Stimulated activated CD4-positive, alpha-beta T cell treated with anti-CD3 and anti-CD28 coated beads, TNF-alpha, amount 100 ng/mL, for 24 hours (primary cell): ENCODE results near the gene MRGPRX4.
"Not testable (repeated sequence)": the region's sequence is repeated elsewhere in the genome, so short reads cannot be mapped to it uniquely, and the experiment has no call there.

Experiments used
- DNase-seq, 3 experiments: peaks; one replicate each; pipeline ENCODE4 v3.0.0-alpha.2; 2020; ENCODE audit warnings: low read depth in 3 of 3

Gene MRGPRX4

DNA sequence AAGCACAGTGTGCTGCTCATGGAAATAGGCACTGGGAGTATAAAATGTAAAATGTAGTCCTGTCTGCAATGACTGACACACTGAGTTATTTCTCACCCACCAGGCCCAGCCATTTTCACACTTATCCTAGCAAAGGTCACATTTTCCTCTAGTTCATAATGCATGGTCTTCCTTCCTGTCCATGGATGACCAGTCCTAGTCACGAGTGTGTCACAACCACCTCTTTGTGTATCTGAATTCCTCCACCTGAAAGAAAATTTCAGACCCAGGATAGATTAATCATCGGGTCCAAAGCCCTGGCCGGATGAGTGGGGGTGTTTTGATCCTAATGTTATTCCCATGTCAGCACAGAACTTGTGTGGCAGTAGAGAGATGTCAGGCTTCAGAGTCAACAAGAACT lies at the start of gene MRGPRX4:
Gene MRGPRX4, plus strand, starts transcription at position 172 of the 400 bp plus-strand sequence. CDS start 420 bp downstream, outside the sequence.
- no peak for DNase-seq

DNA sequence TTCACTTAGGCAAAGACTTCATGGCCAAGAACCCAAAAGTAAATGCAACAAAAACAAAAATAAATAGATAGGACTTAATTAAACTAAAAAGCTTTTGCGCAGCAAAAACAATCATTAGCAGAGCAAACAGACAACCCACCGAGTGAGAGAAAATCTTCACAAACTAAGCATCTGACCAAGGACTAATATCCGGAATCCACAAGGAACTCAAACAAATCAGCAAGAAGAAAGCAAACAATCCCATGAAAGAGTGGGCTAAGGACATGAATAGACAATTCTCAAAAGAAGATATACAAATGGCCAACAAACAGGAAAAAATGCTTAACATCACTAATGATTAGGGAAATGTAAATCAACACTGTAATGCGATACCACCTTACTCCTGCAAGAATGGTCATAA lies 41.5 kb upstream of the MRGPRX4 start:
- not testable (repeated sequence) for DNase-seq

DNA sequence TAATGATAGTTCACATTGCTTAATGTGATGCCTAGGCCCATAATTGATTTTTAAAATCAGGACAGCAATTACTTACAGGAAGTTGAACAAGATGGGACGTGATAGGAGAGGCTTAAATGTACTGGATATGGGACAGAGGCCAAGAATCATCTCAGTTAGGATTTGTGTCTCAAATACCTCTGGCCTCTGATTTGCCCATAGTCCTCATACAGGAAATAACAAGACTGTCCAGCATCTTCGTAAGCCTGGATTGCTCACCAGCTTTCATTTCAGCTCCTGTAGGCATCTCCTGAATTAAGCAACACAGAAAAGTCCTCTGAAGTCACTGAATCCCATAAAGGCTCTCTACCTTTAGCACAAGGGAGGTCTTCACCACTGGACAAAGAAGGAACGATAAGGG lies 40.3 kb upstream of the MRGPRX4 start, which contains the start of gene MRGPRX3:
Gene MRGPRX3, plus strand, starts transcription at position 231 of the 400 bp plus-strand sequence. CDS start 4,632 bp downstream, outside the sequence.
- DNase-seq, result no peak

DNA sequence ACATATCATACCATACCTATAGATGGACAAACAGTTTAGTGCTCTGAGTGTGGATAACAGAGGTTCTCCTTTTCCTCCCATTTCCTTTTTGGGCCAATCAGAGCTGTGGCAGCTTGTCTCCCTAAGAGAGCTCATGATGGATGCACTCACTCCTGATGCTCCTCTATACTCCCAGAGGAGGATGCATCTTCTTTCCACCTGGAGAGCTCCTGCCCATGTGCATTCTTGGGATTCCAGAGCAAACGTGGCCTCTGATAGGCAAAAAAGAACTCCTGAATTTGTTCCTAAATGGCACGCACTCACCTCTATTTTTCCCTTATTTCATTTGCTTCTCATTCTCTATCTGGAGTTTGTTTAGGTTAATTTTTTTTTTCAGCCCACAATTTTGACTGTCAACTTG lies 37.3 kb upstream of the MRGPRX4 start:
- no peak for DNase-seq

DNA sequence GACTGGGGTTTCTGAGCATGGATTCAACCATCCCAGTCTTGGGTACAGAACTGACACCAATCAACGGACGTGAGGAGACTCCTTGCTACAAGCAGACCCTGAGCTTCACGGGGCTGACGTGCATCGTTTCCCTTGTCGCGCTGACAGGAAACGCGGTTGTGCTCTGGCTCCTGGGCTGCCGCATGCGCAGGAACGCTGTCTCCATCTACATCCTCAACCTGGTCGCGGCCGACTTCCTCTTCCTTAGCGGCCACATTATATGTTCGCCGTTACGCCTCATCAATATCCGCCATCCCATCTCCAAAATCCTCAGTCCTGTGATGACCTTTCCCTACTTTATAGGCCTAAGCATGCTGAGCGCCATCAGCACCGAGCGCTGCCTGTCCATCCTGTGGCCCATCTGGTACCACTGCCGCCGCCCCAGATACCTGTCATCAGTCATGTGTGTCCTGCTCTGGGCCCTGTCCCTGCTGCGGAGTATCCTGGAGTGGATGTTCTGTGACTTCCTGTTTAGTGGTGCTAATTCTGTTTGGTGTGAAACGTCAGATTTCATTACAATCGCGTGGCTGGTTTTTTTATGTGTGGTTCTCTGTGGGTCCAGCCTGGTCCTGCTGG lies 35.3 kb upstream of the MRGPRX4 start:
- no peak for DNase-seq

DNA sequence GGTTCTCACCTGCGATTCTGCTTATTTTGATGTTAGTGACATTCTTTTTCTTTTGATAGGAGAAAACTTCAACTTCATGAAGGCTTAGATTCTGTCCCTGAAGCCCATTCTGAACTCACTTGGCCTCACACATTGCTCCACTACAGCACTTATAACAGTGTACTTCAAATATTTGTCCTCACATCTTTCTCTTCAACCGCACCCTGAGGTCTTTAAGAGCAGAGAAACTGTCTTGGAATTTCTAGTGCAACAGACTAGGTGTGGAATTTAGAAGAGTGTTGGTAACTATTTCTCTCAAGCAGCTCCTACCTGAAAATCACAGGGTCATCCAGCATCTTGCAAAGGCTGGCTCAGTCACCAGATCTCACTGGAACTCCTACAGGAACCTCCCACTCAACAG lies 32.5 kb upstream of the MRGPRX4 start:
- no peak for DNase-seq

DNA sequence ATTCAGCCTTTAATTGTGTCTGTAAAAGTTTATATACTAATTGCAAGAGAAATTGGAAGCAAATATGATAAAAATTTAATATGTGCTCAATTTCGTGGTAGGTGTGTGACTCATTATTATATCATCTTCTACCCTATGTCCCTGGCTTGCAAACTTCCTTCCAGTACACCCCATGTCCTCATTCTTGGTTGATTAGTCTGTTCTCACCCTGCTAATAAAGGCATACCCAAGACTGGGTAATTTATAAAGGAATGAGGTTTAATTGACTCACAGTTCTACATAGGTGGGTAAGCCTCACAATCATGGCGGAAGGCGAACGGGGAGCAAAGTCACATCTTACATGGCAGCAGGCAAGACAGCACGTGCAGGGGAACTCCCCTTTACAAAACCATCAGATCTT lies 28.4 kb upstream of the MRGPRX4 start:
- no peak for DNase-seq

DNA sequence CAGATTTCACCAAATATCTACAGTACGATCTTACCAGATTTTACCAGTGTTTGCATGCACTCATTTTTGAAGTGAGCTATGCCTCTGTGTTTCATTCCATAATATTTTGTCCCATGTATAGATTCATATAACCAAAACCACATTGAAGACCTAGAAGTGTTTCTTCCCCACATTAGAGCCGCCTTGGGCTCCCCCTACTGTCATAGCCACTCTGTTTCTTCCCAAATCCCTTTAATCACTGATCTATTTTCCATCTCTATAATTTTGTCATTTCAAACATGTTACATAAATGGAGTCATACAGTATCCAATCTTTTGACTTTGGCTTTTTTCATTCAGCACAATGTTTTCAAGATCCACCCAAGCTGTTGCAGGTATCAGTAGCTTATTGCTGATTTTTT lies 27.6 kb upstream of the MRGPRX4 start:
- DNase-seq, result no peak

DNA sequence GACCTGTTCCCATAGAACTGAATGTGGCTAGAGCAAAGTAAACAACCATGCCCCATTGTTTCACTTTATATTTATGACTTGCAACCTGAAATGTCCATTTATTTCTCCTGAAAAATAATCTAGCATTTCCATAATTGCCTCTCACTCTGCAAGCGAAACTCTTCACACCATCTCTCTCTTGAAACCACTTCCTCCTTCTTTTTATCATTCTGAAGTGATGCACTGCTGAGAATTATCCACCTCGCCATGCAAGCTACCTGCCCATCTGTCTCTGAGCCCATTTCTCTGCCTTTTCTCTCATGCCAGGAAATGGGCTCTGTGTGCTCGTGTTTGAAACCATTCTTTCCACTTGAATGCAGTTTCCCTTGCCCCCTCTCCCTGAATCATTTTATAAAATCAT lies 26.8 kb upstream of the MRGPRX4 start:
- no peak for DNase-seq

DNA sequence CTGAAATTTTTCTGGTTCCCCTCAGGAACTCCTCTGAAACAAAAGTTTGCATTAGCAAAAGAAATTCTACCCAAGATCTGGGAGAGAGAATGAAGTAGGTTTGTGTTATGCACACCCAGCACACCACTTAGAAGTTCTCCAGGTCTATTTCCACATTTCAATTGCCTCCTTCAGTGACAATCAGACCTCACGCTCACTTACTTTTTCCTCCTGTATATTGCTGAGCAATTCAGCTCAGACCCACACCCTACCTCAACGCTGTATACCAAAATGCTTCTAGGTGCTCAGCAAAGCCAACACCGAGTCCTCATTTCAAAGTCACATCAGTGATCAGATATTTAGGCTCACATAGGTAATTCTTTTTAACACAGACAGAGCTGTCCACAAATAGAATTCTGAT lies 21.1 kb upstream of the MRGPRX4 start:
- DNase-seq, result no peak

DNA sequence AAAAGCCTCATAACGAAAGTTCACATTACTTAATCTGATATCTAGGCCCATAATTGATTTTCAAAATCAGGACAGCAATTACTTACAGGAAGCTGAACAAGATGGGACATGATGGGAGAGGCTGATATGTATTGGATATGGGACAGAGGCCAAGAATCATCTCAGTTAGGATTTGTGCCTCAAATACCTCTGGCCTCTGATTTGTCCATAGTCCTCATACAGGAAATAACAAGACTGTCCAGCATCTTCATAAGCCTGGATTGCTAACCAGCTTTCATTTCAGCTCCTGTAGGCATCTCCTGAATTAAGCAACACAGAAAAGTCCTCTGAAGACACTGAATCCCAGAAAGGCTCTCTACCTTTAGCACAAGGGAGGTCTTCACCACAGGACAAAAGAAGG lies 4.3 kb upstream of the MRGPRX4 start:
- no peak for DNase-seq

DNA sequence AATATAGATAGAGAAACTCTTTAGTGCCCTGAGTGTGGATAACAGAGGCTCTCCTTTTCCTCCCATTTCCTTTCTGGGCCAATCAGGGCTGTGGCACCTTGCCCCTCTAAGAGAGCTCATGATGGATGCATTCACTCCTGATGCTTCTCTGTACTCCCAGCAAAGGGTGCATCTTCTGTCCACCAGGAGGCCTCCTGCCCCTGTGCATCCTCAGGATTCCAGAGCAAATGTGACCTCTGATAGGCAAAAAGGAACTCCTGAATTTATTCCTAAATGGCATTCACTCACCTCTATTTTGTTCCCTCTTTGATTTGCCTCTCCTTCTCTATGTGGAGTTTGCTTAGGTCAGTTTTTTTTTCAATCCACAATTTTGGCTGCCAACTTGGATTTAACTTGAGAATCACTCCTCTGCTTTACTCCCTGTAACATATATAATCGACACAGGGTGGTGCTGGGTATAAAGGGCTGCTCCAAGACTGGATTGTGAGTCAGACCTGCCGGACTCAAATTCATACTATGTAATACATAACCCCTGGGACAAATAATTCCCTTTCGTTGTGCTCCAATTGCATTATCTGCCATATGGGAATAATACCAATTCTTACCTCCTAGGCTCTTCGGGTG lies 1.1 kb upstream of the MRGPRX4 start:
- no peak for DNase-seq

DNA sequence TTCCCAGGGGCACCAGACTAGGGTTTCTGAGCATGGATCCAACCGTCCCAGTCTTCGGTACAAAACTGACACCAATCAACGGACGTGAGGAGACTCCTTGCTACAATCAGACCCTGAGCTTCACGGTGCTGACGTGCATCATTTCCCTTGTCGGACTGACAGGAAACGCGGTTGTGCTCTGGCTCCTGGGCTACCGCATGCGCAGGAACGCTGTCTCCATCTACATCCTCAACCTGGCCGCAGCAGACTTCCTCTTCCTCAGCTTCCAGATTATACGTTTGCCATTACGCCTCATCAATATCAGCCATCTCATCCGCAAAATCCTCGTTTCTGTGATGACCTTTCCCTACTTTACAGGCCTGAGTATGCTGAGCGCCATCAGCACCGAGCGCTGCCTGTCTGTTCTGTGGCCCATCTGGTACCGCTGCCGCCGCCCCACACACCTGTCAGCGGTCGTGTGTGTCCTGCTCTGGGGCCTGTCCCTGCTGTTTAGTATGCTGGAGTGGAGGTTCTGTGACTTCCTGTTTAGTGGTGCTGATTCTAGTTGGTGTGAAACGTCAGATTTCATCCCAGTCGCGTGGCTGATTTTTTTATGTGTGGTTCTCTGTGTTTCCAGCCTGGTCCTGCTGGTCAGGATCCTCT lies 709 bp downstream of the MRGPRX4 start:
- no peak for DNase-seq

DNA sequence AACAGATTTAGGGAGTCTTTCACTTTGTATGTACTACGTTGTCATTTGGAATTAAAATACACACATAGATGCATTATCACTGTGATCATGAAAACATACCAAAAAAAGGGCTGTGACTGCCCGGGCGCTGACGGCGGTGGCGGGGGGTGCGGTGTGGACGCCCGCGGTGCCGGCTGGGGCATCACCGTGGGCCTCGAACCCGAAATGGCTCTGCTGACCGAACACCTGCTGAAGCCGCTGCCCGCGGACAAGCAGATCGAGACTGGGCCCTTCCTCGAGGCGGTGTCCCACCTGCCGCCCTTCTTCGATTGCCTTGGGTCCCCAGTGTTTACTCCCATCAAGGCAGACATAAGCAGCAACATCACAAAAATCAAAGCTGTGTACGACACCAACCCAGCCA lies 16.2 kb downstream of the MRGPRX4 start:
- no peak for DNase-seq

DNA sequence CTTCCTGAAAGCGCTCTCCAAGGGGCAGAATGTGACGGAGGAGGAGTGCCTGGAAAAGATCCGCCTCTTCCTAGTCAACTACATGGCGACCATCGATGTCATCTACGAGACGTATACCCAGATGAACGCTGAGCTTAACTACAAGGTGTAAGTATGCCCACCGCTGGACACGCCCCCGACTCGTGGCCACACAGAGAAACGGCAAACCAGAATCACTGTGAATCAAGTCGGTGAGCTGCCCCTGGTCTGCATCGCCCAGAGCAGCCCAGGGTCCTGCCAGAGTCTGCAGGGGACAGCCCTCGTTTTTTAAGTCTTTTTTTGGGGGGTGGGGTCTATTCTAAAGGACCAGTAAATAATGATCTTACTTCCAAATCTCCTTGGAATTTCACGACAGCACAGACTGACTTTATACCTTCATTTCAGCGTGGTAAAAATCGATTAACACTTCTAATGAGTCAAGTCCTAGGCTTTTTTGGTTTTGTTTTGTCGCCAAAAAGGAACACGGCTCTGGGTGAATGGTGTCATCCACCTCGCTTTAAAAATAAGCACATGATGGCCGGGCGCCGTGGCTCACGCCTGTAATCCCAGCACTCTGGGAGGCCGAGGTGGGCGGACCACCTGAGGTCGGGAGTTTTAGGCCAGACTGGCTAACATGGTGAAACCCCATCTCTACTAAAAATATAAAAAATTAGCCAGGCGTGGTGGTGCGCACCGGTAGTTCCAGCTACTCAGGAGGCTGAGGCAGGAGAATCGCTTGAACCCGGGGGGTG lies 17.0 kb downstream of the MRGPRX4 start:
- not testable (repeated sequence) for DNase-seq

DNA sequence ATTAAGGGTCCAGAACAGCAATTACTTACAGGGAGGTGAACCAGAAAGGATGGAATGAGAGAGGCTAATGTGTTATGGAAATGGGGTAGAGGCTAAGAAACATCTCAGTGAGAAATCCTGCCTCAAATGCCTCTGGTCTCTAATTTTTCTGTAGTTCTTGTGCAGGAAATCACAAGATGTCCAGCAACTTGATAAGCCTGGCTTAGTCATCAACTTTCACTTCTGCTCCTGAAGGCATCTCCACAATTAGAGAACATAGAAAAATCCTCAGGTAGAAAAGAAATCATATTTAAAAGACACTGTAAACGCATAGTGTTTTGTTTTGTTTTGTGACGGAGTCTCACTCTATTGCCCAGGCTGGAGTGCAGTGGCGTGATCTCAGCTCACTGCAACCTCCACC lies 18.7 kb downstream of the MRGPRX4 start:
- DNase-seq, result no peak

DNA sequence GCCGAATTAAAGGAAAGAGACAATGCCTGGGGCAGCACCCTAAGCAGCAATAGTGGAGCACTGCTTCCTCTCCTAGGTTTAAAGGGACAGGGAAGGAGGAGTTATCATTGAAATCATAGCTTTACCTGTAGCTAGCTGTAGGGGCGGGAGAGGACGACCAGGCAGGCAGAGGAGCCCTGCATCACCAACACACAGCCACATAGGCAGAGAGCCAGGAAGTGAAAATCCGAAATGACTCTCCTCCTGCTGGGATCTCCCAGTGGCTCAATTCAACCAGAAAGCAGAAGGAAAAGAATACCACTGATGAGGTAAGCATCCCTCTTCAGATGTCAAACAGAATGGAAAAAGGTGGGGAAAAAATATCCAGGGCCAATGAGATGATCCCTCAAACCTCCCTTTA lies 20.4 kb downstream of the MRGPRX4 start:
- DNase-seq, result no peak

DNA sequence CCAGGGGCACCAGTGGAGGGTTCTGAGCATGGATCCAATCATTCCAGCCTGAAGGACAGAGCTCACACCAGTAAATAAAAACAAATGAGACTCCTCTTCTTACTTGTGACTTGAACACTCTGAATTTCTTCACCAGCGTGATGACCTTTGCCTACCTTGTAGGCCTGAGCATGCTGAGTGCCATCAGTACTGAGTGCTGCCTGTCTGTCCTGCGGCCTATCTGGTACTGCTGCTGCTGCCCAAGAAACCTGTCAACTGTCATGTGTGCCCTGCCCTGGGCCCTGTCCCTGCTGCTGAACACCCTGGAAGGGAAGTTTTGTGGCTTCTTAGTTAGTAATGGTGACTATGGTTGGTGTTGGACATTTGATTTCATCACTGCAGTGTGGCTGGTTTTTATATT lies 23.9 kb downstream of the MRGPRX4 start:
- no peak for DNase-seq

DNA sequence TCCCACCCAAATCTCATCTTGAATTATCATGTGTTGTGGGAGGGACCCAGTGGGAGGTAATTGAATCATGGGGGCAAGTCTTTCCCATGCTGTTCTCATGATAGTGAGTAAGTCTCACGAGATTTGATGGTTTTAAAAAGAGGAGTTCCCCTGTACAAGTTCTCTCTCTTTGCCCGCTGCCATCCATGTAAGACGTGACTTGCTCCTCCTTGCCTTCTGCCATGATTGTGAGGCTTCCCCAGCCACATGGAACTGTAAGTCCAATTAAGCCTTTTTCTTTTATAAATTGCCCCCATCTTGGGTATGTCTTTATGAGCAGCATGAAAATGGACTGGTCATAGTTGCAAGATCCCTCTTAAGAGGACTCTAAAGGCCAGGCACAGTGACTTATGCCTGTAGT lies 25.1 kb downstream of the MRGPRX4 start:
- not testable (repeated sequence) for DNase-seq

DNA sequence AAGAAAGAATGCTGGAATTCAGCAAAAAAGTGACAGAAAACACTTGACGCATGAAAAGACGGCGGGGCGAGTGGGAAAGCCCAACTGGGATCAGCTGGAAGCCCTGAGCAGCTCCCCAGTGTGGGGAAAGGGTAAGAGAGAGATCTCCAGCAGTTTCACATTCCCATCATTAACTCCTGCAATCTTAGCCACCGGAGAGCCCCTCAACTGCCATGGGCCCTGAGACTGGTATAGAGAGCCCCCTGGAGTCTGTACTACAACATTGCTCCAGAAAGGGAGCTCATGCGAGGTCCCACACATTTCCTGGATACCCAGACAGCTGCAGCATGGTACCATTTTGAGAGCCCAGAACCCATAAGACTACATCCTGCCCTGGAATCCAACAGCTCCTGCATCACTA lies 31.1 kb downstream of the MRGPRX4 start:
- no peak for DNase-seq

DNA sequence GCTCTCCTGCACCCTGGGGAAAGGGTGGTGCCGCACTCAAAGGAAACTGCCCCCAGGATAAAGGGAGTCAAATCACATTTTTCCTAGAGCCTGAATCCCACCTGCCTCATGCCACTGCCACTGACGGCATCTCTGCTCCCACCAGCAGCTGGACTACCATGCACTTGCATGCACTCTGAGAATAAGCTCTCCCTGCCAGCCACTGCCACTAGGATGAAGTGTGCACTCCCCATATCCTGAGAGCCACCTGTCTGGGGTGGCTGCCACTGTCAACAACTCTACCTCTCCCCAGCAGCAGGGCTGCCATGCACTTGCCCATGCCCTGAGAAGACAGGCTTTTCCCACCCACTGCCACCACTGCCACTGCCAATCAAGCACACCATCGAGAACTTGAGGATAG lies 31.6 kb downstream of the MRGPRX4 start:
- no peak for DNase-seq

DNA sequence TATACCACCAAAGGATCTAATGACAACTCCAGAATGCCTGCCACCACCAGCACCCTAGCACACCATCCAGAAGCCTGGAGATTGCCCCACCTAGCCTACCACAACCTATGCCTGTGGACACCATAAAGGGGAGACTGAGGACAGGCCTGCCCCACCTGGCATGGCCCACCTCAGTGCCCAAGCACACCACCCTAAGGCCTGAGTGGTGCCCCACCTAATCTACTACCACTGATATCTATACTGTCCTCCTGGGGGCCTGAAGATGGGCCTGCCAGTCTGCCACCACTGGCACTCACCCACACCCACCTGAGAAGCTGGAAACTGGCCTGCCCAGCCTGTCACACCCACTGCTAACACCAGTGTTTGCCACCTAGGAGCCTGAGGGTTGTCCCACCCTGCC lies 32.1 kb downstream of the MRGPRX4 start:
- DNase-seq, result no peak

DNA sequence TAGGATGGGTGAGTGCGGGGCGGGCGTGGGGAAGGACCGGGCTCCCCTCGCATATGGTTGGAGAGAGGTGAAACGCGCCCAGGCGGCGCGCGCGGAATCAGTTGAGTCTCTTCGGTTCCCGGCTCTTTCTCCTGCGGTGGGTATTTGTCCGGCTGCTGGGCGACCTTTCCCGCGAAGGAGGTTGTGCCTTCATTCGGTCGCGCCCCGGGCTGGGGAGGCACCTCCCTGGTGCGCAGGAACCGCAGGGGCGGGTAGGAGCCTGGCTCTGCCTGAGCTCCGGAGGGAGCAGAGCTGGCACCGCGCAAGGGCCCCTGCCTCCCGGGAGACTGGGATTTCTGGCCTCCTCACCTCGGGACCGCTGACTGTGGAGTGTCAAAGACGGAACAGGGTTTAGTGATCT lies 36.4 kb downstream of the MRGPRX4 start:
- DNase-seq, result no peak
